ENCODE data around the gene SCAMP1. TPM values are rescaled to one million over a fixed set of nuclear protein-coding genes. Genes with fewer than 3 reads are reported as not detected.
A peak's percentile ranks its signal among the peaks of the same experiment; 100 is the strongest.
"Not testable (repeated sequence)": the region's sequence is repeated elsewhere in the genome, so short reads cannot be mapped to it uniquely, and the experiment has no call there.

The SCAMP1 gene
- polyA plus RNA-seq, 2 donors = 8.7 TPM

DNA sequence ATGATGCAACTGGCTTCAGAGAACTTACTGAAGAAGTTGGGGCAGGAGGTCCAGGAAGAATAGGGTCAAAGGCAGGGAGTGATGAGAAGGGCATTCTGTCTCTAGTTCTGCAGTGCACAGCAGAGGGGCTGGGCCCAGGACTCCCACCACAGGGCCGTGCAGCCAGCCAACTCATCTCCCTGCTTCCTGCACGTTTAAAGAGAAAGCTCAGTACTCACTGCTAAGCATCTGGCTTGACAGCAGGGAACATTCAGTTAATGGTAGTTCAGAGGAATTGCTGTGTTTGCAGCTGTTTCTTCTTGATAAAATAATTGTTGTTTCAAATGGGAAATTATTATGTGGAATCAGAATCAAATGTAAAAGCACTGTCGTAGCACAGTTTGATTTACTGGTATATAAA lies 25.6 kb upstream of the SCAMP1 start:
- H3K9me3 ChIP-seq (ENCODE audit: control insufficient read depth in 2 of 2, insufficient read depth in 1 of 2, low read depth in 1 of 2, low read length in 1 of 2) = no peaks in the 10 kb centered on the region
- no peaks in the 10 kb centered on the region for H3K36me3 ChIP-seq (ENCODE audit: control insufficient read depth in 2 of 2, insufficient read depth in 2 of 2, low read length in 1 of 2)
- no peaks in the 10 kb centered on the region for H3K27me3 ChIP-seq (ENCODE audit: control insufficient read depth in 1 of 2, insufficient read depth in 2 of 2, low read length in 2 of 2)
- H3K4me1 ChIP-seq (ENCODE audit: control insufficient read depth in 2 of 2, insufficient read depth in 2 of 2, low read length in 1 of 2) = no peaks in the 10 kb centered on the region
- H3K27ac ChIP-seq (ENCODE audit: low read depth in 2 of 2, low read length in 1 of 2) = no peak overlapping the region
- 54 to 58% methylated on average over 3 of the region's 3 CpGs for WGBS, 2 donors
- no peak overlapping the region for H3K4me3 ChIP-seq (ENCODE audit: low read depth in 1 of 2, low read length in 2 of 2)

DNA sequence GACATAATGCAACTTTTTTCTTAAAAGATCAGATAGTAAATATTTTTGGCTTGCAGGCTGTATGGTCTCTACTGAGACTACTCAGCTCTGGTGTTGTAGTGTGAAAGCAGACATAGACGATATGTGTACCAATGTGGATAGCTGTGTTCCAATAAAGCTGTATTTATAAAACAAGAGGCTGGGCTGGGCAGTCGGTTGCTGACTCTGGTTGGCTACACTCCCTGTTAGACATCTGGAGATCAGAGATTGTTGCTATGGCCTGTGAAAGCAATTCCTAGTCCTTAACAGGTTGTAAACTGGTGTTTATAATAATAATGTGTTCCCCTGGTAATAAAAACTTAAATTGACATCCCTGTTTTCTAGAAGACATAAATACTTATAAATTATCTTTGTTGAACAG lies 24.4 kb upstream of the SCAMP1 start:
- Histone ChIP-seq H3K4me1 (ENCODE audit: control insufficient read depth in 2 of 2, insufficient read depth in 2 of 2, low read length in 1 of 2) (no peaks in the 10 kb centered on the region), H3K27ac (ENCODE audit: low read depth in 2 of 2, low read length in 1 of 2) (no peak overlapping the region)
- WGBS, 2 donors = 70 to 77% methylated on average over 2 of the region's 2 CpGs

DNA sequence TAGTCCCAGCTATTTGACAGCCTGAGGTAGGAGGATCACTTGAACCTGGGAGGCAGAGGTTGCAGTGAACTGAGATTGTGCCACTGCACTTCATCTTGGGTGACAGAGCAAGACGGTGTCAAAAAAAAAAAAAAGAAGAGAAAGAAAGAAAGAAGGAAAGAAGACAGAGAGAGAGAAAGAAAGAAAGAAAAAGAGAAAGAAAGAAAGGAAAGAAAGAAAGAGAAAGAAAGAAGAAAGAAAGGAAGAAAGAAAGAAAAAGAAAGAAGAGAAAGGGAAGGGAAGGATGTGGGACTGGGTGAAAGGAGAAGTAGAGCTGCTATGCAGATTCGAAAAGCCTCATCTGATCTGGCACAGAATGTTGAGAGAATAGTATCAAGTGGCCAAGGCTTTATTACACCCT lies 23.7 kb upstream of the SCAMP1 start:
- H3K4me3 ChIP-seq (ENCODE audit: low read depth in 1 of 2, low read length in 2 of 2) = no peak overlapping the region
- H3K9me3 ChIP-seq (ENCODE audit: control insufficient read depth in 2 of 2, insufficient read depth in 1 of 2, low read depth in 1 of 2, low read length in 1 of 2) = no peaks in the 10 kb centered on the region
- H3K27me3 ChIP-seq (ENCODE audit: control insufficient read depth in 1 of 2, insufficient read depth in 2 of 2, low read length in 2 of 2) = no peaks in the 10 kb centered on the region
- WGBS, 2 donors = 87 to 91% methylated on average over 2 of the region's 2 CpGs
- H3K4me1 ChIP-seq (ENCODE audit: control insufficient read depth in 2 of 2, insufficient read depth in 2 of 2, low read length in 1 of 2) = no peaks in the 10 kb centered on the region
- no peaks in the 10 kb centered on the region for H3K36me3 ChIP-seq (ENCODE audit: control insufficient read depth in 2 of 2, insufficient read depth in 2 of 2, low read length in 1 of 2)
- H3K27ac ChIP-seq (ENCODE audit: low read depth in 2 of 2, low read length in 1 of 2) = no peak overlapping the region

More for the DNA sequence above, 24.4 kb upstream of the SCAMP1 start:
- no peaks in the 10 kb centered on the region for H3K9me3 ChIP-seq (ENCODE audit: control insufficient read depth in 2 of 2, insufficient read depth in 1 of 2, low read depth in 1 of 2, low read length in 1 of 2)
- no peaks in the 10 kb centered on the region for H3K27me3 ChIP-seq (ENCODE audit: control insufficient read depth in 1 of 2, insufficient read depth in 2 of 2, low read length in 2 of 2)
- H3K36me3 ChIP-seq (ENCODE audit: control insufficient read depth in 2 of 2, insufficient read depth in 2 of 2, low read length in 1 of 2) = no peaks in the 10 kb centered on the region
- no peak overlapping the region for H3K4me3 ChIP-seq (ENCODE audit: low read depth in 1 of 2, low read length in 2 of 2)

DNA sequence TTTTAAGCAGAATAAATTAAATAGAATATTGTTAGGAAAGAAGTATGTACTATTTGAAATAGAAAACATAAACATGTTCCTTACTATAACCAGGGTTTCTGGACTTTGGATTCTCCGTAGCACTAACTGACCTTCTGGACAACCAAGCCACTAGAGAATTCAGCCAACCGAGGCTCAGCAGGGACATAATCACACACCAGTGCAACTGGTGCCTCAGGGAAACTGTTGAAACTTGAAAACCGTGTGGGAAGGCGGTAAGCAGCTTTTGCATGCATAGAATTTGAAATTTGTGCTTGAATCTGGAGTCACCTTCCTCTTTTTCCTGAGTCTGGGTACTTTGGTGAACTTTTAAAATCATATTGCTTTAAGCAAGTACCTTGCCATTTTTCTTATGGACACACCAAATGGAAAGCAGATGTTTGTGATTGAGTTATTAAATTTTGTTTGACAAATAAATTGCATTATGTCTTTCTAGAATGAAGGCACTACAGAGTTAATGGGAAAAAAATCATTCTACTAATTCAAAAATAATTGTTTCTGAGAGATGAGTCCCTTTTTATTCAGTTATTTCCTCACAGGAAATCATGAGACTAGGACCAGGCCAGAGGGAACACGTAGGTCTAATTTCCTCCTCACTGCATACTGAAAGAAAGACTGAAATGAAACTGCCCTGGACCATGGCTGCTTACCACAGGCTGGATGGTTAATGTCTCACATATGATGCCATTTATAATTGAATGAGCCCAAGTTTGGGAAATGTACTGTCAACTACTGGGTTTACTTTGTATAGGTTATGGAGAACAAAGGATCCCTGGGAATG lies 20.6 kb upstream of the SCAMP1 start:
- Histone ChIP-seq H3K36me3 (ENCODE audit: control insufficient read depth in 2 of 2, insufficient read depth in 2 of 2, low read length in 1 of 2) (no peaks in the 10 kb centered on the region), H3K4me3 (ENCODE audit: low read depth in 1 of 2, low read length in 2 of 2) (no peak overlapping the region), H3K27ac (ENCODE audit: low read depth in 2 of 2, low read length in 1 of 2) (no peak overlapping the region), H3K4me1 (ENCODE audit: control insufficient read depth in 2 of 2, insufficient read depth in 2 of 2, low read length in 1 of 2) (no peaks in the 10 kb centered on the region), H3K27me3 (ENCODE audit: control insufficient read depth in 1 of 2, insufficient read depth in 2 of 2, low read length in 2 of 2) (no peaks in the 10 kb centered on the region), H3K9me3 (ENCODE audit: control insufficient read depth in 2 of 2, insufficient read depth in 1 of 2, low read depth in 1 of 2, low read length in 1 of 2) (no peaks in the 10 kb centered on the region)
- WGBS, 2 donors = 80 to 82% methylated on average over 5 of the region's 5 CpGs

DNA sequence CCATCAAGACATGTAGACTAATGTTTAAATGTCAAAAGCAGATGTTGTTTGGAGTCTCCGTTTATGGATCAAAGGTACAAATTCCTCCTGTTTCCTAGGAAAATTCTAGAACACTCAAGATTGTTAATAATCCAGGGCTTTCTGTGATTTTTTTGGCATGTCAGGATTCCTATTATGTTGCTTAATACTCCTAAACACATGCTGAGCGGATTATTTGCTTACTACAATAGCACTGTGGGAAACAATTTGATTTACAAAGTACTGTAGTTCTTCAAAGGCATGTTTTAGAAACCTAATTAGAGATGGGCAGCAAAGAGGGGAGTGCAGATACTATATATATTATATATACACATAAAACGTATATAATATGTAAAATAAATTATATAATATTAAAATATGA lies 19.0 kb upstream of the SCAMP1 start:
- WGBS, 2 donors = 50 to 58% methylated on average over 3 of the region's 3 CpGs
- no peaks in the 10 kb centered on the region for H3K27me3 ChIP-seq (ENCODE audit: control insufficient read depth in 1 of 2, insufficient read depth in 2 of 2, low read length in 2 of 2)

DNA sequence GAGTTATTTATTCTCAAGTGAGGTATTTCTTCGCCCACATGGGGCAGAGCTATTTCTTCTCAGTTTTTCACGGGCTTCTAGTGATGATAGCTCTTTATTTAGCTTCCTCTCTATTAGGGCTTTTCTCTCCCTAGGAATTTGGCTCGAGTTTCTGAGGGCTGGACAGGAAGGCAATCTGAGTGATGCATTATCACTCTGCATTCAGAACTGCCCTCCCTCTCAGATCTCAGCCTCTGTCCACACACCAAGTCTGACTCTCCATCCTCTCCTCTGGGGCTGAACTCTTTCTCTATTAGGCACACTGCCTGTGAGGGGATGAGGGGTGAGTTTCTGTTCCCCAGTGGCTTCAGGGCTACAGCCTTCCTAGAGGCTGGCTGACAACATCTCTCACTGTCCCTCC lies 14.9 kb upstream of the SCAMP1 start:
- Histone ChIP-seq H3K4me1 (ENCODE audit: control insufficient read depth in 2 of 2, insufficient read depth in 2 of 2, low read length in 1 of 2) (no peaks in the 10 kb centered on the region), H3K9me3 (ENCODE audit: control insufficient read depth in 2 of 2, insufficient read depth in 1 of 2, low read depth in 1 of 2, low read length in 1 of 2) (no peaks in the 10 kb centered on the region), H3K36me3 (ENCODE audit: control insufficient read depth in 2 of 2, insufficient read depth in 2 of 2, low read length in 1 of 2) (no peaks in the 10 kb centered on the region), H3K27me3 (ENCODE audit: control insufficient read depth in 1 of 2, insufficient read depth in 2 of 2, low read length in 2 of 2) (no peaks in the 10 kb centered on the region), H3K27ac (ENCODE audit: low read depth in 2 of 2, low read length in 1 of 2) (no peak overlapping the region), H3K4me3 (ENCODE audit: low read depth in 1 of 2, low read length in 2 of 2) (no peak overlapping the region)
- WGBS, 2 donors = 47 to 48% methylated on average over 3 of the region's 3 CpGs

More for the DNA sequence above, 19.0 kb upstream of the SCAMP1 start:
- no peak overlapping the region for H3K4me3 ChIP-seq (ENCODE audit: low read depth in 1 of 2, low read length in 2 of 2)
- no peak overlapping the region for H3K27ac ChIP-seq (ENCODE audit: low read depth in 2 of 2, low read length in 1 of 2)
- no peaks in the 10 kb centered on the region for H3K4me1 ChIP-seq (ENCODE audit: control insufficient read depth in 2 of 2, insufficient read depth in 2 of 2, low read length in 1 of 2)
- H3K9me3 ChIP-seq (ENCODE audit: control insufficient read depth in 2 of 2, insufficient read depth in 1 of 2, low read depth in 1 of 2, low read length in 1 of 2) = no peaks in the 10 kb centered on the region
- H3K36me3 ChIP-seq (ENCODE audit: control insufficient read depth in 2 of 2, insufficient read depth in 2 of 2, low read length in 1 of 2) = no peaks in the 10 kb centered on the region

DNA sequence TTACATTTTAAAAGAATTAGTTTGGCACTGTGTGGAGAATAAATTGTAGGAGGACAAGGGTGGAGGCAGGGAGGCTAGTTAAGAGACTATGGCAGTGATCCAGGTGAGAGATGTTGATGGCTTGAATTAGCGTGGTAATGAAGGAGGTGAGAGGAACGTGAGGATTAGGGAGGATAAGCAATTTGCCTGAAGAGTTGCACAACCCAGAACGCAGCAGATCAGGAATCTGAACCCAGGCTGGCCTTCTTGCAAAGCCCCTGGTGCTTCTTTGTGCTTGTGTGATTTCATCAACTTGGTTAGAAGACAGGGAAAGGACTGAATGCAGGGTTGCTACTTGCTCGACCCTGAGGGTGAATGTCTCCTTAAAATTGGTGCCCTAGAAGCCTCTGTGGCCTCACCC lies 6.9 kb upstream of the SCAMP1 start:
- H3K9me3 ChIP-seq (ENCODE audit: control insufficient read depth in 2 of 2, insufficient read depth in 1 of 2, low read depth in 1 of 2, low read length in 1 of 2) = no peaks in the 10 kb centered on the region
- no peaks in the 10 kb centered on the region for H3K4me1 ChIP-seq (ENCODE audit: control insufficient read depth in 2 of 2, insufficient read depth in 2 of 2, low read length in 1 of 2)
- H3K27ac ChIP-seq (ENCODE audit: low read depth in 2 of 2, low read length in 1 of 2) = no peak overlapping the region
- H3K4me3 ChIP-seq (ENCODE audit: low read depth in 1 of 2, low read length in 2 of 2) = no peak overlapping the region
- no peaks in the 10 kb centered on the region for H3K27me3 ChIP-seq (ENCODE audit: control insufficient read depth in 1 of 2, insufficient read depth in 2 of 2, low read length in 2 of 2)
- peaks cover 0 to 4% of the 10 kb centered on the region in 2 donors for H3K36me3 ChIP-seq (ENCODE audit: control insufficient read depth in 2 of 2, insufficient read depth in 2 of 2, low read length in 1 of 2)
- 59 to 69% methylated on average over 4 of the region's 4 CpGs for WGBS, 2 donors

DNA sequence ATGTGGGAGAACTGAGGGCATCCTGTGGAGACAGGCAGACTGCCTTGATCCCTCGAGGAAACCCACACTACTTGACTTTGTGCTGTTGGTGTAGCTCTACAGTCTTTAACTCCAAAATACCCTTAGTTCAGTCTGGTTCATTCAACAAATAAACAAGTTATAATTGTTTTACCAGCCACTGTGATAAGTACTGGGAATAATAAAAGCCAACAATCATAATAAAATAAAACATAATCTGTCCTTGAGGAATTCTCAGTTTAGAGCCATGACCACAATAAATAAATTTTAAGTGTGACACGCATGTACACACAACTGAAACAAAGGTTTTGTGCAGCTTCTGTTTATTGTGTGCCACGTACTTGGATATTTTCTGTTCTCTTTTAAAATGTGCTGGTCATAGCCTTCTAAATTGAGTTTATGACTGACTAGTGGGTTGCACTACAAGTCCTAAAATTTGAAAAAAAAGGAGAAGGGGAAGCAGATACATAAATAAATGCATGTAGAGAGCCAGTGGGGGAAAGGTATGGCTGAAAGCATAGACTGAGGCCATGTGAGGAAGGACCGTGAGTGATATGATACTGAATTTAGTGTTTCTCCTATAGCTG lies 6.2 kb upstream of the SCAMP1 start:
- Histone ChIP-seq H3K27me3 (ENCODE audit: control insufficient read depth in 1 of 2, insufficient read depth in 2 of 2, low read length in 2 of 2) (no peaks in the 10 kb centered on the region), H3K4me1 (ENCODE audit: control insufficient read depth in 2 of 2, insufficient read depth in 2 of 2, low read length in 1 of 2) (no peaks in the 10 kb centered on the region)

DNA sequence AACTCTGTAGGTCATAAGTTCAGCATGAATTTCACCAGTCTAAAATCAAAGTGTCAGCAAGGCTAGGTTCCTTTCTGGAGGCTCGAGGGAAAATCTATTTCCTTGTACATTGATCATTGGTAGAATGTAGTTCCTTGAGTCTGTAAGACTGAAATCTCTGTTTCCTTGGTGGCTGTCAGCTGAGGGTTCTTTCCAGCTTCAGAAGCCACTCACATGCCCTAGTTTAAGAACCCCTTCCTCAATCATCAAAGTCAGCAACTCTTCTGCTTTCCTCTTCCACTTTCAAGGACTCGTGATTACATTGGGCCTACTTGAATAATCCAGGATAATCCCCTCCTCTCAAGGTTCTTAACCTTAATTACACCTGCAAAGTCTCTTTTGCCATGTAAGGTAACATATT lies 4.9 kb upstream of the SCAMP1 start:
- no peak overlapping the region for H3K4me3 ChIP-seq (ENCODE audit: low read depth in 1 of 2, low read length in 2 of 2)
- no peaks in the 10 kb centered on the region for H3K27me3 ChIP-seq (ENCODE audit: control insufficient read depth in 1 of 2, insufficient read depth in 2 of 2, low read length in 2 of 2)
- H3K4me1 ChIP-seq (ENCODE audit: control insufficient read depth in 2 of 2, insufficient read depth in 2 of 2, low read length in 1 of 2) = no peaks in the 10 kb centered on the region
- no peaks in the 10 kb centered on the region for H3K9me3 ChIP-seq (ENCODE audit: control insufficient read depth in 2 of 2, insufficient read depth in 1 of 2, low read depth in 1 of 2, low read length in 1 of 2)
- H3K27ac ChIP-seq (ENCODE audit: low read depth in 2 of 2, low read length in 1 of 2) = no peak overlapping the region
- WGBS, 2 donors = 89 to 92% methylated on average over 2 of the region's 2 CpGs
- H3K36me3 ChIP-seq (ENCODE audit: control insufficient read depth in 2 of 2, insufficient read depth in 2 of 2, low read length in 1 of 2) = peaks cover 0 to 4% of the 10 kb centered on the region in 2 donors

More for the DNA sequence above, 6.2 kb upstream of the SCAMP1 start:
- Histone ChIP-seq H3K4me3 (ENCODE audit: low read depth in 1 of 2, low read length in 2 of 2) (no peak overlapping the region), H3K9me3 (ENCODE audit: control insufficient read depth in 2 of 2, insufficient read depth in 1 of 2, low read depth in 1 of 2, low read length in 1 of 2) (no peaks in the 10 kb centered on the region), H3K27ac (ENCODE audit: low read depth in 2 of 2, low read length in 1 of 2) (no peak overlapping the region), H3K36me3 (ENCODE audit: control insufficient read depth in 2 of 2, insufficient read depth in 2 of 2, low read length in 1 of 2) (peaks cover 0 to 4% of the 10 kb centered on the region in 2 donors)
- 64 to 69% methylated on average over 4 of the region's 4 CpGs for WGBS, 2 donors

DNA sequence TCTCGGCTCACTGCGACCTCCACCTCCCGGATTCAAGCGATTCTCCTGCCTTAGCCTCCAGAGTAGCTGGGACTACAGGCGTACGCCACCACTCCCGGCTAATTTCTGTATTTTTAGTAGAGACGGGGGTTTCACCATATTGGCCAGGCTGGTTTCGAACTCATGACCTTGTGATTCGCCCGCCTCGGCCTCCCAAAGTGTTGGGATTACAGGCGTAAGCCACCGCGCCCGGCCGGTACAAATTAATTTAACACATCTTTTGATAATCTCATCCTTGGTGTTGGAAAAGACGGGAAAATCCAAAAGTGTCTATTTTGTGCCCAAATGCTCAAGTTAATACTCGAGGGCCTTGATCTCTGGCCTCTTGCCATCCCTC lies 974 bp upstream of the SCAMP1 start:
- not testable (repeated sequence) for H3K36me3 ChIP-seq (ENCODE audit: control insufficient read depth in 2 of 2, insufficient read depth in 2 of 2, low read length in 1 of 2); H3K4me1 ChIP-seq (ENCODE audit: control insufficient read depth in 2 of 2, insufficient read depth in 2 of 2, low read length in 1 of 2); H3K9me3 ChIP-seq (ENCODE audit: control insufficient read depth in 2 of 2, insufficient read depth in 1 of 2, low read depth in 1 of 2, low read length in 1 of 2); H3K27me3 ChIP-seq (ENCODE audit: control insufficient read depth in 1 of 2, insufficient read depth in 2 of 2, low read length in 2 of 2)
- 69 to 70% methylated on average over 19 of the region's 19 CpGs for WGBS, 2 donors
- Histone ChIP-seq H3K4me3 (ENCODE audit: low read depth in 1 of 2, low read length in 2 of 2) (peak overlapping the region; percentile 82 to 99), H3K27ac (ENCODE audit: low read depth in 2 of 2, low read length in 1 of 2) (peak overlapping the region; percentile 85 to 95)

All from esophagus (tissue), 2 donors.